Kidney epithelial cell (primary cell): Measurements from ENCODE around the gene ANO7. TPM values are rescaled to one million over a fixed set of nuclear protein-coding genes. Genes with fewer than 3 reads are reported as not detected.

Experiments
- DNase-seq: peaks from one replicate; pipeline ENCODE4 v3.0.0-alpha.2; 2010; ENCODE audit warnings: low read depth
- H3K27me3 ChIP-seq: 2 replicates; pipeline ENCODE4 v1.6.0; 2011; ENCODE audit warnings: low read length; ENCODE audit not compliant: control insufficient read depth, insufficient read depth
- H3K36me3 ChIP-seq: 2 replicates; pipeline ENCODE4 v1.5.1; 2011; ENCODE audit warnings: low read length; ENCODE audit not compliant: control insufficient read depth, insufficient read depth
- H3K4me3 ChIP-seq: 2 replicates; pipeline ENCODE4 v1.5.1; 2011; ENCODE audit warnings: low read depth, mild to moderate bottlenecking, control low read depth, low read length
- CTCF ChIP-seq: IDR thresholded peaks from 2 replicates; pipeline ENCODE4 v1.5.1; 2011; ENCODE audit warnings: mild to moderate bottlenecking, moderate library complexity, low read length, control low read depth, inconsistent platforms; ENCODE audit not compliant: insufficient read depth, poor library complexity, severe bottlenecking
- total RNA-seq: library from RNA; depleted of rRNA; stranded (reverse); fragments of >200 nt; gene quantifications from 2 replicates; pipeline ENCODE4 v1.2.3, GENCODE V29; 2015

The ANO7 gene
- total RNA-seq, 1 donor from 2014 or later: 1.9 TPM

DNA sequence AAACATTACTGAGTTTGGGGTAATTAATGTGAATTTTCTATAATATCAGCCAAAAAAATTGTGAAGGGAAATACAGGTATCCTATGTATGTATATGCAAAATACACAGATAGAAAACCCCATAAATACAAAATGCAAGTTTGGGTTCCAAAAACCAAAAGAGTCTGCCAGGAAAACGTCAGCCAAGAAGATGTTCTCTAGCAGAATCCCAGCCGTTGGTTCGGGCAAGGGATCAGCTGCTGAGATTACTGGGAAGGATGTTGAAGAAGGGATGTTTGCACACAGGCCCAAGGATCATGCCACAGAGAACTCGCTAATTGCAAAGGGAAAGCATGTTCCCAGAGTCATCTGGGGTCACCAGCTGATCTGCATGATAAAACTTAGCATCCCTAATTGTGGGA lies 9.5 kb upstream of the ANO7 start:
- Histone ChIP-seq H3K4me3 (no peak overlapping the region), H3K27me3 (no peaks in the 10 kb centered on the region), H3K36me3 (no peaks in the 10 kb centered on the region)
- DNase-seq: no peak
- no peak for TF ChIP-seq CTCF

- TF ChIP-seq CTCF: no peak
- Histone ChIP-seq H3K36me3 (no peaks in the 10 kb centered on the region), H3K27me3 (no peaks in the 10 kb centered on the region), H3K4me3 (no peak overlapping the region)
- no peak for DNase-seq
Measured at GRCh38 chr2:241179899-241180298, 8.6 kb upstream of the ANO7 start.

- TF ChIP-seq CTCF: no peak
- H3K36me3 ChIP-seq: no peaks in the 10 kb centered on the region
- DNase-seq: no peak
- no peaks in the 10 kb centered on the region for H3K27me3 ChIP-seq
- no peak overlapping the region for H3K4me3 ChIP-seq
Measured at GRCh38 chr2:241180495-241180894, 8.0 kb upstream of the ANO7 start.

DNA sequence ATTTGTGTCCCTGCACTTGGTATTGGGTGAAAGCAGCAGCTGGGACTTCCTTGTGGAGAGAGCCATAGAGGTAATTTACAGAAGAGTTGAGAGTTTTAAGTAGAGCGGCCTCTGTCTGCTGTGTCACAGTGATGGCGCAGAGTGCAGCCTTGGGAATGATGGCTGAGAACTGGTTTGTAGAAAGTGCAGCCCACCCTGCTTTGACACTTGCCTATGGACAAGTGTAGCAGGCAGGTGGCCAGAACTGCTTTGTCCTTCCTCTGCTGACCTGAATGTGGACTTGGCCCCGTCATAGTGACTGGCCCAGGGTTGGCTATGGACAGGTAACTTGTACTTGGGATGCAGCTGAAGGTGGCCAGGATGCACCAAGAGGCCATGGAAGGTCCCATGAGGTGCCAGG lies 6.4 kb upstream of the ANO7 start:
- Histone ChIP-seq H3K4me3 (no peak overlapping the region), H3K27me3 (peaks cover 3% of the 10 kb centered on the region), H3K36me3 (no peaks in the 10 kb centered on the region)
- no peak for TF ChIP-seq CTCF
- no peak for DNase-seq

DNA sequence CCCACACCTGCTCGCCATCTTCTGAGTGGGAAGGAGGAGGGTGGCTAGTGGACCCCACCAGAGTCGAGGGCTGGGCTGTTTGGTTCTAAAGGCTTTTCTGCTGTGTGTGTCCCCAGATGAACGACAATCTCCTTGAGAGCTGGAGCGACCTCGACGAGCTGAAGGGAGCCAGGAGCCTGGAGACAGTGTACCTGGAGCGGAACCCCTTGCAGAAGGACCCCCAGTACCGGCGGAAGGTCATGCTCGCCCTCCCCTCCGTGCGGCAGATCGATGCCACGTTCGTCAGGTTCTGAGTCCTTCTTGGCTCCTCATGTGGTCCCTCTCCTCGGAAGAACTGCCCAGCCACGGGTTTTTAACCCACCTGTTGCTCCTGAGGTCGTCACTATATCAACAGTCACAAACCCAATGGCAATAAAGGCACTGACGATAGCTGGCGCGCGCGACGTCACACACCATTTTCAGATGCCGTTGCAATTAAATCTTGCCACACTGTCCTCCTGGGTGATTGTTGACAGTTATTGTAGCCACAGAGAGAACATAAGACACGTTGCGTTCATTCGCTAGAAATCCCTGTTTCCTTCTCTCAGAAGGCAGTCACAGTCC lies 5.8 kb upstream of the ANO7 start:
- peaks cover 3% of the 10 kb centered on the region for H3K27me3 ChIP-seq

More for the DNA sequence above, 5.8 kb upstream of the ANO7 start:
- DNase-seq: no peak
- no peak for TF ChIP-seq CTCF
- Histone ChIP-seq H3K4me3 (no peak overlapping the region), H3K36me3 (no peaks in the 10 kb centered on the region)
